SH-SY5Y (cell line): Measurements from ENCODE around the gene LHX1.

Experiments
- GATA2 ChIP-seq: IDR thresholded peaks from 2 replicates; pipeline ENCODE4 v1.6.1; 2011; ENCODE audit warnings: mild to moderate bottlenecking, low read depth, low read length
- GATA3 ChIP-seq: IDR thresholded peaks from 2 replicates; pipeline ENCODE4 v1.6.1; 2011; ENCODE audit warnings: low read depth, mild to moderate bottlenecking, low read length, moderate library complexity

DNA sequence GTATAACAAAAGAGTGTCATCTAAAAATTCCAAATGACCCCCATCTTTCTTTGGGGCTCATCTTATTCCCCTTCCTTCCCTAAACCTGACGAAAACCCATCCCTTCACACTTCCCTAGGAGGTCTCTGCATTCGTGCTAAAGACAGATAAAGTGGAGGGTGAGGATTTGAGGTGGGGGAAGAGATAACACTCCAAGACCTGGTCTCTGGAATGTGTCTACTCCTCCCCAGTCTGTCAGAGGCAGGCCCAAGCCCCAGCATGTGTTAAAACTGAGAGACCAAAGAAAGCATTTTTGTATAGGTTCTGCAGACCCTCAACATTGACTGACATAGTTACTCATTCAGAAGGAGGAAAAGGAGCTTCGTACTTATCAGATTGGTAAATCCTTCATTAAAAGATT lies 11.0 kb upstream of the LHX1 start:
- no peak for TF ChIP-seq GATA3
- TF ChIP-seq GATA2, result no peak
